UCSD-AML1 (cell line): ENCODE results near the gene UBL4A.

ENCODE experiments used
- DNase-seq: peaks from one replicate; lab custom pipeline; 2025; ENCODE audit not compliant: unreplicated experiment; lab: John Stamatoyannopoulos, UW

UBL4A gene

DNA sequence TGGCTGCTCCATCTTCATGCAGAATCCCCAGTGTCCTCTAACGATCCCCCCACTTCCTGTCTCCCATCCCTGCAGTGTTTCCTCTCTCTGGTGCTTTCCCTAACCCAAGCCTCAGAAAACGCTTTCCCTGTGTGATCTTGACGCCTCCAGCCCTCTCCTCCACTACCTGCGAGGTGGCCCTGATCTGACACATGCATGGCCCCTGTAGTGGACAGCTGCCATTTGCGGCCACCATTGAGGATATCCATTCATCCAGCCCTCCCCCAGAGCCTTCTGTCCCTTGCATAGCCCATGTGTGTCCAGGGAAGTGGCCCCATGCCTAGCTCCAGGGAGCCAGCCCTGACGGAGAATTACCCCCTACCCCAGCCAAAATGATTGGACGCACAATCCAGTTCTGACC is 3.1 kb downstream of the UBL4A start:
- DNase-seq: no peak

DNA sequence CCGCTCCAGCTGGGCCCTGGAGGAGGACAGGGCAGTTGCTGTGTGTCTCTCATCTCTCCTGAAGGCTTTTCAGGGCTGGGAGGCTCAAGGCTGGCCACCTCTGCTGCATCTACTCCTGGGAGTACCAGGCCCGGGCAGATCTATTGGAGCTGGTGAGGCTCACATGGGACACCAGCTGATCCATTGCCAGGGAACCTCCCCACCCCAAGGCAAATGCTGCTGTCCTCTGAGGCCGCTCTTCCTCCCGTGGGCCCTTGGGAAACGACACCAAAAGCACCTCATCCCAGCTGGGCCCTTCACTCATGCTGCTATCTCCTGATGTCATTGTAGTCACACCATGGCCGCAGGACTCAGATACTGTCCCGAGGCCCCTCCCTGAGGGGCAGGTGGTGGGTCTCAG is 3.6 kb downstream of the UBL4A start:
- no peak for DNase-seq

DNA sequence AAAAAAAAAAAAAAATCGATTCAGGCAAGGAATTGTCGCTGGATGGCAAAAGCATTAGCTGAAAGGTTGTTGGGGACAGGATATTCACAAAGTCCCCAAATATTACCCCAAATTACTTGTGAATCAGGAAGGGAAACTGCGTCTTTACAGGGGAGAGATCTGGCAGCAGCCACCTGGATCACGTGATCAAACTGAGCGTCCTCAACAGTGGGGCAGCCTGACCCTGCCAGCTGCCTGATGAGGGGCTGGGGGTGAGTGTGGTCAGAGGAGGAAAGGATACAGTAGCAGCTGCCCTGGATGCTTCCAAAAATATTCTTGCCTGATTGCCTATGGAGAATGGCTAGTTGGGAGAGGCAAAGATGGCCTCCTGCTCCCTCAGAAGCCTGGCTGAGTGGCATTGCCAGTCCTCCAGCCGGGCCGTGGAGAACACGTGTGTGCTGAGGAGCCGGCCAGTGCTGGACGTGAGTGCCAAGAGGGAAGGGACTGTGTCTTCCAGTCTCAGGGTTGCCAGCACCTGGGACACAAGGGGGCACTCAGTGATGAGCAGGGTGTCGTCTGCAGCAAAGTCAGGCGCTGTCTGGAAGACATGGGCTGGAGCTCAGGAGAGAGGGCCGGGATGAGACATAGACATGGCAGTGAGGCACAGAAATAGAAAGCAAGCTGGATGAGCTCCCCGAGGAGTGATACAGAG is 4.4 kb downstream of the UBL4A start:
- no peak for DNase-seq

DNA sequence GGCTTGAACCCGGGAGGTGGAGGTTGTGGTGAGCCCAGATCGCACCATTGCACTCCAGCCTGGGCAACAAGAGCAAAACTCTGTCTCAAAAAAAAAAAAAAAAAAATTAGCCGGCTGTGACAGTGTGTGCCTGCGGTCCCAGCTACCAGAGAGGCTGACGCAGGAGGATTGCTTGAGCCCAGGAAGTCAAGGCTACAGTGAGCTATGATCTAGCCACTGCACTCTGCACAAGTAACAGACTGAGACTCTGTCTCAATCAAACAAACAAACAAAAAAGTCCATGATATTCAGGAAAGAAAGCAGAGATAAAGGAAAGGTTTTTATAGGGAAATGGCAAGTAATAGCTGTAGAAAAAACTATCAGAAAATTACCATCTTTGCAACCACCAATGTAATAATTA is 5.2 kb downstream of the UBL4A start:
- DNase-seq: no peak

DNA sequence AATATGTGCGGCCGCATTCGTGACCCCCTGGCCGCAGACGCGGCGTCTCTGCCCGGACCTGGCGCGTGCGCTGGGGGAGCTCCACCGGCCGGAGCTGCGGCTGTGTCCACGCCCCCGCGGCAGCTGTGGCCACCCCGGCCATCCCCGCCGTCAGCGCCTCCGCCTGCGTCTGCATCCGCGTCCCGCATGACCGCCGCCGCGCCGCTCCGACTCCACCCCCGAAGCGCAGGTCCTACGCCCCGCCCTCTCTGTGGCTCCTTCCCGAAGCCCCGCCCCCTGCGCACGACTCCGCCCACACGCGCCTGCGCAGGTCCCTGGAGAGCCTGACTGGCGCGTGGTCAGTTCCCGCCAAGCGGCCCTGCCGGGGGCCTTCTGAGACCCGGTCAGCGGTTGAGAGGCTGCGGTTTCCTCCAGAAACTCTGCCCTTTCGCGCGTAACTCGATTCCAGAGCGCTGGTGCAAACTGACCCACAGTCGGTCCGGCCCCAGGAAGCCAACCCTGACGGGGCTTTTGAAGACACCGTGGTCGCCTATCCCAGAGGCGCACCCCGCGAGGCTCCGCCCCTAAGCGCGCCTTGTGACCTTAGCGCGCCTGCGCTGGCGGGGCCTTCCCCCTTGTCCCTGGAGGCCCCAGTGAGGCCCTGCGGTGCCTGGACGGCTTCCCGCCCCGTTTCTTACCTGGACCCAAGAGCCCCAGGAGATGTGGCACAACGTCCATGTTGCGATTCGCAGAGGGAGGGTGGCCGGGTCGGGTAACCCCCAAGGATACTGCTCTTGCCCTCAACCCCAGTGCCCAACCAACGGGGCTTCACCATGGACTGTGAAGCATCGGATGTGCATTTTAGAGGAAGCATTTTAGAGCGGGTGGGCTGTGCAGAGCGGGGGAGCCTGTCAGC is 7.4 kb downstream of the UBL4A start, which contains the start of gene LAGE3:
LAGE3 (minus strand) TSS at position 554 of the 895 bp plus-strand sequence; CDS start at position 188, 366 bp downstream.
- DNase-seq: peak; percentile 92

DNA sequence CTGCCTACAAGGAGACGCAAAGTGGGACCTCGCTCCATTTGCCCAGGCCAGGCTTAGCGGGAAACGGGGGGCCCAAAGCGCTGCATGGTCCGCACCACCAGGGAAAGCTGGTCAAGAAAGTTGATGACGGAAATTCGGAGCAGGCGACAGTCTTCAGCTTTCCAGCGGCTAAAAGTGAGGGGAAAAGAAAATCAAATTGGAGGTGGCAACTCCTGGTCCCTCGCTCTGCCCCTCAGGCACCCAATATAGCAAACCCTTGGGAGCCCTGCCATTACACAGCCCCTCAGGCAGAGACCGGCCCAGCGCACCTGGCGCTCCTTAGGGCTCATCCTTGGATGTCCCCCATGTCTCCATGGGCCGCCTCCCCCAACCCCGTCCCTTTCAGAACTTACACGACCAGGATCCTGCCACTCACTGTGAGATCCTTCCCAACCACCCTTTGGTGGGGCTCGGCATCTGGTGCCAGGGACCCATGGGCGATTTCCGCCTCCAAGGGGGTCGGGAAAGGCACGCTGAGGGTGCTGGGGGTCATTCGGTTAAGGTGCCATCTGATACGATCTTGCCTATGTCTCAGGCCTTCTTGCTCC is 8.4 kb downstream of the UBL4A start:
- no peak for DNase-seq

DNA sequence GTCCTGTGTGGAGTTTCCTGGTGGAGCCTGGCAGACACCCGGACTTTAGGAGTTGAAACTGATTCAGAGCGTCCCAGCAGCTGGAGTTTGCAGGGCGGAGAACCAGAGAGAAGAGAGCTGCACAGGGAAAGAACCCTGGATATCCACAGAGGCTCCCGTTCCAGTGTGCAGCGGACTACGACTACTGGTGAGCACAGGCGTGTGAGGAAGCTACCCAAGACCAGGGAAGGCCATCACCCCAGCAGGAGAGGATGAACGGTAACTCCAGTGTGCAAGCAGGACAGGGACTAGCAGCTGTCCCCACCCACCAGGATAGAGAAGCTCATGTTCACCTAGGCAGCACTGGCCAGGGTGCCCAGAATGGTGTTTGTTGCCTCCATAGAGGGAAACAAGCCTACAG is 9.6 kb downstream of the UBL4A start:
- no peak for DNase-seq

DNA sequence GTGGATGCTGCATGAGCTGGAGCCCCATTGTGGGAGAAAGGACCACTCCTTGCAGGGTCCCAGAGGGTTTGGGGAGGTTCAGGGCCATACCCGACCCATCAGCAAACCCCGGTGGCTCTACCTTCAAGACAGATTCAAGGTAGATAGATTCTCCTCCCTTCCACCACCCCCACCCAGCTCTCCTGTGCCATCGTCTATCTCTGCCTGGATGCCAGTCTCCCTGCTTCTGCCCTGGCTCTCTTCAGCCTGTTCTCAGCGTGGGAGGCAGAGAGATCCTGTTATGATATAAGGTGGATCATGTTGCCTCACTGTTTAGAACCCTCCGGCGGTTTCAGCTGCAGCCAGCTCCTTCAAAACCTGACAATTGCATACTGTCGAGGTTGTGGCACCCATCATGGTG is 12.7 kb downstream of the UBL4A start:
- no peak for DNase-seq

DNA sequence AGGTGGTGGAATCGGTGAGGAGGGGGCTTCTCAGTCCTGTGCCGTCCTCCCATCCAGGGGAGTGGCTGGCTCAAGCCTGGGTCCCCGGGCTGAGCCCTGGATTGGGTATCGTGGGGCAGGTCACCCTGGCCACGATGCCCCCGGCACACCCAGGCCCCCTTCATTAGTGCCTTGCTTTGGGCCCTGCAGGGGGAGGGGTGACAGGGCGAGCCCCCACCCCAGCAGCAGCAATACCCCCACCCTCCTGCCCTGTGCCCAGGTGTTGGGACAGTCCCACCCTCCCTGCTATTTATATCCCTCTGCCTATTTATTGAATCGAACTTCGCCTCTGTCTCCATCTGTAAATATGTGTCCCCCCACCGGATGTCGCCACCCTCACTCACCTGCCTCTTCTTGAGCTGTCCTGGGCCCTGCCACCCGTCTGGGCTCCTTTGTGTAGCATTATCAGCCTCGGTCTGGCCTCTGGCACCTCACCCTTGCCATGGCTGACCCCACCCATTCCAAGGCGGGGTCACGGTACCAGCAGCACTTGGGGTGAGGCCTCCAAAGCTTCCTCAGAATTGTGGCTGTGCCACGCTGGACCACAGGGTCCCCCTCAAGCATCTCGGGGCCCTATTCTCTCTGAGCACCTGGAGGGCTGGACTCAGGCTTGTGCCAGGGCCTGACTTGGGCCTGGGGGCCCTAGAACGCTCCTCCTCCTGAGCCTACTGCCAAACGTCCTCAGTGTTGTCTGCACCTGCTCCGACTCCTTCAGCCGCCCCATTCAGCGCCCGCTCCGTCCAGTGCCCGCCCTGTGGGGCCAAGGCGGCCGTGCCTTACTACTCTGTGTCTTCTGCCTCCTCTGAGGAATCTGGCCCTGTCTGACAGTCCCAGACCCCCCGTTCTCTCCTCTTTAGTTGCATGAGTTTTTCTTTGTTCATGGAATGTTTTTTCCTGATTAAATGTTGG is 13.5 kb downstream of the UBL4A start:
- DNase-seq: no peak

DNA sequence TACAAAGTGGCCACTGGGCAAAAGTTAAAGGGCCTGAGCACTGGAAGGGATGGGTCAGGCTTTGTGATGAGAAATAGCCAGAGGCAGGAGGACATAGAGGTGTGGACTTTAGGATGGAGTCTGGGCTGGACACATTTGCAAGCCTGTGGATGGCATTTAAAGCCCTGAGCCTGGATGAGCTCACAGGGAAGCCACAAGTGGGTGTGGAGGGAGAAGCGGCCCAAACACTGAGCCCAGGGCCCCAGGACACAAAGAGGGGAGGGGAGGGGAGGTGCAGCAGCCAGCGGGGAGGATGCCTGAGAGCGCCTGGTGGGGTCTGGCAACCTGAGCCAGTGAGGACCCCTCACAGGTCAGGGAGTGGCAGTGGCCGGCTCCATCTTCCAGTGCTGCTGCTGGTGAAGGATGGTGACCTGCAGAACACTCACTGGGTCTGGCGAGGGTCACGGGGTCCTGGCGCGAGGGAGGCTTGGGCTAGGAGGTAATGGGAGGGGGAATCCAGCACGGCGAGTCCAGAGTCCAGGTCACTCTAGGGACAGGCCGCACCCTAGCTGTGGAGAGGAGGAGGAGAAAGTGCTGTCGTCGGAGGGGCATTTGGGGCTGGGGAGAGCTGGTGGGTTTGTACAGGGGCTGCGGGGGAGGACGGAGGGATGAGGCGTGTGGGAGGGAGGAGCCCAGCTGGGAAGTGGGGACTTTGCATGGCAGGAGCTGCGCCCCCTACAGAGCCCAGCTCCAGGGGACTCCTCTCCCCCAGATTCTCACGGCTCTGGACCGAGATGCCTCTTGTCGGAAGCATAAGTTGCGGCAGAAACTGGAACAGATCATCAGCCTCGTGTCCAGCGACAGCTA is 14.4 kb downstream of the UBL4A start:
- no peak for DNase-seq

DNA sequence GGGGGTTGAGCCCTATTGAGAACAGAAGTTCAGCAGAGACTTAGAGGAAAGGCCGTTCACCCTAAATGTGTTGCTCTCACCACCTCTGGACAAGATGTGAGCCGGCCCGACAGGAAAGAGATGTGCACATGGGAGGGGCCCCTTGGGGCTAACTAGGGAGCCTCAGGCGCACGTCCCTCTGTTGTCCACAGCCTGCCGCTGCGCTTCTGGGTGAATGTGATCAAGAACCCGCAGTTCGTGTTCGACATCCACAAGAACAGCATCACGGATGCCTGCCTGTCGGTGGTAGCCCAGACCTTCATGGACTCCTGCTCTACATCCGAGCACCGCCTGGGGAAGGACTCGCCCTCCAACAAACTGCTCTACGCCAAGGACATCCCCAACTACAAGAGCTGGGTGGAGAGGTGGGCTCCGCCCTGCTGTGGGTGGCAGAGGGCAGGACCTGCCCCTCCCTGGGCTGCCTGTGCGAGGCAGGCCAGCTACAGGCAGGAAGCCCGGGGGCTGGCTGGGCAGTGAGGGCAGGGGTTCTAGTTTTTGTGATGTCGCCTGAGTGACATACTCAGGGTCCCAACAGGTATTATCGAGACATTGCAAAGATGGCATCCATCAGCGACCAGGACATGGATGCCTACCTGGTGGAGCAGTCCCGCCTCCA is 15.4 kb downstream of the UBL4A start:
- DNase-seq: no peak

DNA sequence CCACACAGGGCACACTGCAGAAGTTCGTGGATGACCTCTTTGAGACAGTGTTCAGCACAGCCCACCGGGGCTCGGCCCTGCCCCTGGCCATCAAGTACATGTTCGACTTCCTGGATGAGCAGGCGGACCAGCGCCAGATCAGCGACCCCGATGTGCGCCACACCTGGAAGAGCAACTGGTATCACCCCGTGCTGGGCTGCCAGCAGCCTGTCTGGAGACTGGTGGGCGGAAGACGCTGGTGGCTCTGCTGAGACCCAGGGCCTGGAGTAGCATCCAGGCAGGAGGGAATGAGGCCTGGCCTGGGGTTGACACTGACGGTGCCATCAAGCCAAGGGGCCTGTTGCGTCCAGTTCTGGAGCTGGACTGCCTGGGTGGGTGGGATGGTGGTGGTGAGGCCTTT is 16.0 kb downstream of the UBL4A start:
- no peak for DNase-seq

DNA sequence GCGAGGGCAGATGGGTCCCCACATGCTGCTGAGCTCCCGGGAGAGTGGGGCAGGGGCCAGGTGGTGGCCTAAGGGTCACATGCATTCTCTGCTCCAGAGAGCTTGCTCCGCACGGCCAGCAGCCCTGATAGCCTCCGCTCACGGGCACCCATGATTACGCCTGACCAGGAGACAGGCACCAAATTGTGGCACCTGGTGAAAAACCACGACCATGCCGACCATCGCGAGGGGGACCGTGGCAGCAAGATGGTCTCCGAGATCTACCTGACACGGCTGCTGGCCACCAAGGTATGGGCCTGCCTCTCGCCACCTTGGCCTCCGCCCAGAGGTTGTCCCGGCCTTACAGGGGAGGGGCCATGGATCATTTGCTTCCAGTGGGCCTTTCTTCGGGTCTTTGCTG is 16.5 kb downstream of the UBL4A start:
- DNase-seq: no peak

DNA sequence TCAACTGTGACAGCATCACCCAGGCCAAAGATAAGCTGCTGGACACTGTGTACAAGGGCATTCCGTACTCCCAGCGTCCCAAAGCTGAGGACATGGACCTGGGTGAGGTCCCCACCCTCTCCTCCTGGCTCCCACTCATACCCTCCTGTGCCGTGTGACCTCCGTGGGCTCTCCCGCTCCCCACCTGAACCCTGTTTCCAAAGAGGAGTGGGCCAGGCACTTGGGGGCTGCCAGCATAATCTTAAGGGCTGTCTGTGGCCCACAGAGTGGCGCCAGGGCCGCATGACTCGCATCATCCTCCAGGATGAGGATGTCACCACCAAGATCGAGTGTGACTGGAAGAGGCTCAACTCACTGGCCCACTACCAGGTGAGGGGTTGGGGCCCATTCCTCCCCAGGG is 17.3 kb downstream of the UBL4A start:
- DNase-seq: no peak

DNA sequence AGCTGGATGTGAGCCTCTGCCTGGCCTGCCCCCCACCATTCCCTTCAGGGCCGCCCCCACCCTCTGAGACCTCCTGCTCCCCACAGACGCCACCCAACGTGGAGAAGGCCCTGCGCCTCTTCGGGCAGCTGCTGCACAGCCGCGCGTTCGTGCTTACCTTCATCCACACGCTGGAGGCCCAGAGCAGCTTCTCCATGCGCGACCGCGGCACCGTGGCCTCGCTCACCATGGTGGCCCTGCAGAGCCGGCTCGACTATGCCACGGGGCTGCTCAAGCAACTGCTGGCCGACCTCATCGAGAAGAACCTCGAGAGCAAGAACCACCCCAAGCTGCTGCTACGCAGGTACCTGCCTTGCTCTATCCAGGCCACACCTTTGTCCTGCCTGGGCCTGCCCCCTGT is 18.2 kb downstream of the UBL4A start:
- DNase-seq: no peak

DNA sequence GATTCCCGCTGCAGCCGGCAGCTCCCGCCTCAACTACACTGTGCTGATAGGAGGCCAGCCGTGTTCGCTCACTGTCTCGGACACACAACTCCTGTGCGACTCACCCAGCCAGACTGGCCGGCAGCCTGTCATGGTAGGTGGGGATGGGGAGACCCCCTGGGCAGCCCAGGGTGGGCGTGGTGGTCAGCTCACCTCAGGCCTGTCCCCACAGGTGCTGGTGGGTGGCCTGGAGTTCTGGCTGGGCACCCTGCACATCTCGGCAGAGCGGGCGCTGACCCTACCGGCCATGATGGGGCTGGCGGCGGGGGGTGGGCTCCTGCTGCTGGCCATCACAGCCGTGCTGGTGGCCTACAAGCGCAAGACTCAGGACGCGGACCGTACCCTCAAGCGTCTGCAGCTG is 18.9 kb downstream of the UBL4A start:
- no peak for DNase-seq

DNA sequence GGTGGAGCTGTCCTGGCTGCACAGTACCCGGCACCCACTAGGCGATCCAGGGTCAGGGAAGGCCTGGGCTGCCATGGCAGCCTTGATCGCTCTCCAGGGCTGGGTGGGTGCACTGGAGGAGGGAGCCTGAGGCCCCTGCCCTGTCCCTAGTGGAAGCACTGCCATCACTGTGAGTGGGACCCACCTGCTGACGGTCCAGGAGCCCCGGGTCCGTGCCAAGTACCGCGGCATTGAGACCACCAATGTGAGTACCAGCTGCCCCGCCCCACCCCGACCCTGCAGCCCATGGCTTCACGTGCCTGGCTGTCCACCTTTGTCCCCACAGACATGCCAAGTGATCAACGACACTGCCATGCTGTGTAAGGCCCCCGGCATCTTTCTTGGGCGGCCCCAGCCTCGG is 19.5 kb downstream of the UBL4A start:
- DNase-seq: no peak

DNA sequence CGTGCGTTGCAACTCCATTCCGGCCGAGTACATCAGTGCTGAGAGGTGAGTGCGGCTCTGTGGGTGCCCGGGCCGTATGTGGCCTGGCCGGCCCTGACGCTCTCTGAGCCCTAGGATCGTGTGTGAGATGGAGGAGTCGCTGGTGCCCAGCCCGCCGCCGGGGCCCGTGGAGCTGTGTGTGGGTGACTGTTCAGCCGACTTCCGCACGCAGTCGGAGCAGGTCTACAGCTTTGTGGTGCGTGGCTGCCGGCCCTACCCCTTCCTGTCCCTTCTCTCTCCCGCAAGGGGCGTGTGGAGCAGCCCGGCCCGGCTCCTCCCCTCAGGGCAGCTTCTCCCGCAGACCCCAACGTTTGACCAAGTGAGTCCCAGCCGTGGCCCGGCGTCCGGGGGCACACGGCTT is 20.4 kb downstream of the UBL4A start:
- no peak for DNase-seq

DNA sequence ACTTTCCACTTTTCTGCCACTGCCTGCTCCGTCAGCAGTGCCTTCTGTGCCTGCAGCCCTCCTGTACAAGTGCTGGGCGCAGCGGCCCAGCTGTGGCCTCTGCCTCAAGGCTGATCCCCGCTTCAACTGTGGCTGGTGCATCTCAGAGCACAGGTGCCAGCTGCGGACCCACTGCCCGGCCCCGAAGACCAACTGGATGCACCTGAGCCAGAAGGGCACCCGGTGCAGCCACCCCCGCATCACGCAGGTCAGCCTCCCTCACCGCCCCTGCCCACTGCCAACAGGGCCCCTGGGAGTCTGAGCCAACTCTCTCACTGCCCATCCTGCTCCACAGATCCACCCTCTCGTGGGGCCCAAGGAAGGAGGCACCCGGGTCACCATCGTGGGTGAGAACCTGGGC is 20.8 kb downstream of the UBL4A start:
- DNase-seq: no peak
